ENCODE measurements around the gene TMEM109. TPM values are rescaled to one million over a fixed set of nuclear protein-coding genes. Genes with fewer than 3 reads are reported as not detected.

Gene TMEM109
- total and polyA plus RNA-seq, 2 of the 4 experiments (the other 2 are of a cell fraction) = 15.1 to 69.7 TPM

DNA sequence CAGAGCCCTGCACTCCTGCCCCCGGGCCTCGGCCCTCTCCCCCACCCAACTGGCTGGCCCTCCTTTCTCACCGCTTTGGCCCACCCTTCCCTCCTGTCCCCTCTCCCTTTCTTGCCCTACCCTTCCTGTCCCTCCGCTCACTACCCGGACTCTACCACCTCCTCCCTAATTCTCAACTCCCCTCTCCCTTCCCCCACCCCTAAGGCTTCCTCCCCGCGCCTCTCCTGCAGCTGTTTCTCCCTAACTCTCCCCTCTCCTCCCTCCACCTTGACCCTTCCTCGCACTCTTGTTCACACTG is 37.6 kb downstream of the TMEM109 start:
- Histone ChIP-seq H3K9me3 (ENCODE audit: control insufficient read depth, insufficient read depth, low read length) (no peaks in the 10 kb centered on the region), H2AFZ (replicated peaks; ENCODE audit: low read length, poor library complexity) (peak overlapping the region; percentile 89), H3K27ac (ENCODE audit: insufficient read depth, low read length) (peak overlapping the region; percentile 69), H2BK5ac (ENCODE audit: low read depth, low read length, poor library complexity, severe bottlenecking) (peak overlapping the region; percentile 45), H2BK15ac (ENCODE audit: low read depth, low read length) (peak overlapping the region; percentile 42; the same call in 1 of the 3 replicates), H3K79me1 (ENCODE audit: low read depth in 1 of 2, low read length in 2 of 2) (no peaks in the 10 kb centered on the region; a peak in 1 of 4 replicates), H3K4me1 (ENCODE audit: control insufficient read depth, insufficient read depth, low read length) (peaks cover 12% of the 10 kb centered on the region), H4K91ac (ENCODE audit: insufficient read depth, low read depth, low read length) (peak overlapping the region; percentile 79), H3K56ac (ENCODE audit: extremely low read depth, insufficient read depth, low read length) (0 out of 2 replicates have a peak overlapping the region, but pooled peaks have one; percentile 42), H4K20me1 (ENCODE audit: insufficient read depth, low read length) (no peaks in the 10 kb centered on the region), H2BK20ac (ENCODE audit: low read depth, low read length) (no peak overlapping the region), H3K27me3 (ENCODE audit: control insufficient read depth, insufficient read depth, low read length) (peaks cover 2% of the 10 kb centered on the region; the same call in 1 of the 2 replicates), H3K14ac (replicated peaks; ENCODE audit: low read depth, low read length) (peak overlapping the region; percentile 87), H2BK120ac (ENCODE audit: low read depth, low read length) (peak overlapping the region; percentile 56), H3K4me2 (ENCODE audit: low read depth, low read length) (peak overlapping the region; percentile 79), H2AK9ac (replicated peaks; ENCODE audit: low read depth, low read length, poor library complexity) (peak overlapping the region; percentile 56), H3K4ac (ENCODE audit: low read depth, low read length) (peak overlapping the region; percentile 57), H4K5ac (ENCODE audit: low read depth, low read length) (peak overlapping the region; percentile 96), H3K18ac (ENCODE audit: low read depth, low read length) (peak overlapping the region; percentile 94), H3K4me3 (ENCODE audit: insufficient read depth, low read depth, low read length) (peak overlapping the region; percentile 29), H3K36me3 (ENCODE audit: control insufficient read depth, insufficient read depth, low read length) (peaks cover under 1% of the 10 kb centered on the region; the same call in 1 of the 2 replicates), H3K9me1 (ENCODE audit: insufficient read depth, low read length) (no peaks in the 10 kb centered on the region), H2AK5ac (ENCODE audit: low read depth, low read length) (peak overlapping the region; percentile 88), H4K8ac (ENCODE audit: low read depth in 2 of 2, low read length in 2 of 2) (peak overlapping the region; percentile 87 to 96), H3K9ac (ENCODE audit: low read depth, low read length) (peak overlapping the region; percentile 80), H3K23ac (ENCODE audit: low read depth, low read length) (peak overlapping the region; percentile 79; the same call in 1 of the 2 replicates)
- 15% methylated on average over 7 of the region's 8 CpGs; no CpG with 5 or more reads in 1 of the 2 experiments for WGBS, 2 experiments (ENCODE audit: extremely low coverage in 2 of 2, insufficient read length in 1 of 2)
- ATAC-seq (ENCODE audit: low read depth) = peak; percentile 32
- ChIA-PET POLR2A (ENCODE audit: unreplicated experiment) (interaction anchor here (0.5 kb wide), 1 partner anchor 40 kb away, joined by 3 read pairs; no protein-coding TSS in a partner anchor), CTCF (no interaction called here)
- dilution Hi-C loops (cut with HindIII; ENCODE audit: low sequenced_read_pairs, unreplicated experiment) = no loop called here
- DNase-seq = no peak
- BruUV-seq (replicated peaks) = no TSS peak
- intact Hi-C loops (cut with micrococcal nuclease) = no loop called here
- in situ Hi-C loops (cut with MboI; ENCODE audit: low sequenced_read_pairs) = no loop called here
- no peak for TF ChIP-seq MAFK (IDR thresholded peaks at IDR 0.05; ENCODE audit: low read depth, low read length)
- TF ChIP-seq RFX5 (IDR thresholded peaks at IDR 0.05; ENCODE audit: low read depth, low read length) = no peak
- no peak for TF ChIP-seq RAD21 (IDR thresholded peaks at IDR 0.05; ENCODE audit: low read length)
- no peak for TF ChIP-seq RCOR1 (IDR thresholded peaks at IDR 0.05; ENCODE audit: insufficient replicate concordance, low read length)
- no peak for TF ChIP-seq POLR2A (IDR thresholded peaks at IDR 0.05; ENCODE audit: low read depth, low read length)
- TF ChIP-seq, protein P1, sequence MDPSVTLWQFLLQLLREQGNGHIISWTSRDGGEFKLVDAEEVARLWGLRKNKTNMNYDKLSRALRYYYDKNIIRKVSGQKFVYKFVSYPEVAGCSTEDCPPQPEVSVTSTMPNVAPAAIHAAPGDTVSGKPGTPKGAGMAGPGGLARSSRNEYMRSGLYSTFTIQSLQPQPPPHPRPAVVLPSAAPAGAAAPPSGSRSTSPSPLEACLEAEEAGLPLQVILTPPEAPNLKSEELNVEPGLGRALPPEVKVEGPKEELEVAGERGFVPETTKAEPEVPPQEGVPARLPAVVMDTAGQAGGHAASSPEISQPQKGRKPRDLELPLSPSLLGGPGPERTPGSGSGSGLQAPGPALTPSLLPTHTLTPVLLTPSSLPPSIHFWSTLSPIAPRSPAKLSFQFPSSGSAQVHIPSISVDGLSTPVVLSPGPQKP (IDR thresholded peaks at IDR 0.05; ENCODE audit: borderline replicate concordance, low read depth, low read length) = no peak
- no peak for TF ChIP-seq FOS (IDR thresholded peaks at IDR 0.05; ENCODE audit: low read depth, low read length)
- no peak for TF ChIP-seq NFE2L2 (IDR thresholded peaks at IDR 0.05; ENCODE audit: low read depth, low read length)
- TF ChIP-seq, protein P2, sequence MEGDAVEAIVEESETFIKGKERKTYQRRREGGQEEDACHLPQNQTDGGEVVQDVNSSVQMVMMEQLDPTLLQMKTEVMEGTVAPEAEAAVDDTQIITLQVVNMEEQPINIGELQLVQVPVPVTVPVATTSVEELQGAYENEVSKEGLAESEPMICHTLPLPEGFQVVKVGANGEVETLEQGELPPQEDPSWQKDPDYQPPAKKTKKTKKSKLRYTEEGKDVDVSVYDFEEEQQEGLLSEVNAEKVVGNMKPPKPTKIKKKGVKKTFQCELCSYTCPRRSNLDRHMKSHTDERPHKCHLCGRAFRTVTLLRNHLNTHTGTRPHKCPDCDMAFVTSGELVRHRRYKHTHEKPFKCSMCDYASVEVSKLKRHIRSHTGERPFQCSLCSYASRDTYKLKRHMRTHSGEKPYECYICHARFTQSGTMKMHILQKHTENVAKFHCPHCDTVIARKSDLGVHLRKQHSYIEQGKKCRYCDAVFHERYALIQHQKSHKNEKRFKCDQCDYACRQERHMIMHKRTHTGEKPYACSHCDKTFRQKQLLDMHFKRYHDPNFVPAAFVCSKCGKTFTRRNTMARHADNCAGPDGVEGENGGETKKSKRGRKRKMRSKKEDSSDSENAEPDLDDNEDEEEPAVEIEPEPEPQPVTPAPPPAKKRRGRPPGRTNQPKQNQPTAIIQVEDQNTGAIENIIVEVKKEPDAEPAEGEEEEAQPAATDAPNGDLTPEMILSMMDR (conservative IDR thresholded peaks at IDR 0.05; ENCODE audit: low read depth, low read length) = no peak
- TF ChIP-seq MAZ (IDR thresholded peaks at IDR 0.05; ENCODE audit: borderline replicate concordance, low read depth, low read length) = no peak
- TF ChIP-seq CEBPB (IDR thresholded peaks at IDR 0.05; ENCODE audit: low read depth, low read length) = no peak
- TF ChIP-seq SMC3 (IDR thresholded peaks at IDR 0.05; ENCODE audit: low read depth, low read length) = no peak
- TF ChIP-seq MXI1 (IDR thresholded peaks at IDR 0.05; ENCODE audit: borderline replicate concordance, low read depth, low read length) = no peak
